Measurements from ENCODE around the gene STK11.
"Not testable (repeated sequence)": the region's sequence is repeated elsewhere in the genome, so short reads cannot be mapped to it uniquely, and the experiment has no call there.

STK11 gene

DNA sequence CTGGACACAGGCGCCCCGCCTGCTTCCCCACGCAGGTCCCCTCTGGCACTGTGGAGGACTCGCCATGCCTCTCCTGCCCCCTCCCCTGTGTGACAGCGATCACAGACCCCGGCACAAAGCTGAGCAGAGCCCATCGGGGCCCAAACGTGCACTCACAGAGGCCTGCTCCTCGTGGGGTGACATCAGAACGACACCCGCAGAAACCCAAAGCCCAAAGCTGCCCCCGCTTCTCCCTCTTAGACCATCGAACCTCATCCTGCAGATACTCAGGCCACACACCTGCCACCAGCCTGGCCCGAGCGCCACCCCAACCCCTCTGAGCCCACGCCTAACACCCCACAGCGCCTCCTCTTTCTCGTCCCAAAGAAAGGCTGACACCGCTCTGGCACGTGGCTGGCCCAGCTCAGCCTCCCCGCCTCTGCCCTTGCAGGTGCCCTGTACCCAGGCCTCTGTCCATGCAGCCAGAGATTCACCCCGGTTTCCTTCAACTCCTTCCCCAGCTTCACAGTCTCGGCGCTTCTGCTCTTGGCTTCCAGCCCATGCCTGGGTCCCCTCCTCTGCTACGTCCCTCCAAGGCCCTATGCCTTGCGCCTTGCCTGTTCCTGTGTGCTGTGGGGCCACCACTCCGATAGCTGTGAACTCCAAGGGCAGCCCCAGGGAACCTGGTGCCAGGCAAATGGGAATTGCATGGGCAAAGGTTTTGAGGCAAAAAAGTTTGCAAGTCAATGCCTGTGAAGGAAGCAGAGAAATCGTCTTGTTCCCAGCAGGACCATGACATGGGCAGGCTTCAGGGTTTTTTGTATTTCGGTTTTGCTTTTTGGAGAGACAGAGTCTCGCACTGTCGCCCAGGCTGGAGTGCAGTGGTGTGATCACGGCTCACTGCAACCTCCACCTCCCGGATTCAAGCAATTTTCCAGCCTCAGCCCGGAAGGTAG is 33.1 kb downstream of the STK11 start:
- no peak for DNase-seq

DNA sequence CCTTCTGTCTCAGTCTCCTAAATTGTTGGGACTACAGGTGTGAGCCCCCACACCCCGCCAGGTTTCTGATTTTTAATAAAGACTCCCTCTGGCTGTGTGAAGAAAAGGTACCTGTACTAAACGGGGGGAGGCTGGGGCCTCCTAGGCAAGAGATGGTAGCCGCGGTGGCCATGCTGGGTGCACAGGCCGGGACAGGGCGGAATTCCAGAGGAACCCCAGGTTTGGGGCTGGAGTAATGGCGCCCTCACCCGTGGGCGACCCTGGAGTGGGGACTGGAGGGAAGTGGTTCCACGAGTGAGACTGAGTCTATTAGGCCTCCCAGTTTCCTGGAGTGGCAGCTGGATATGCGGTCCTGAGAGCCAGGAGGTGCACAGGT is 33.8 kb downstream of the STK11 start:
- DNase-seq = no peak

DNA sequence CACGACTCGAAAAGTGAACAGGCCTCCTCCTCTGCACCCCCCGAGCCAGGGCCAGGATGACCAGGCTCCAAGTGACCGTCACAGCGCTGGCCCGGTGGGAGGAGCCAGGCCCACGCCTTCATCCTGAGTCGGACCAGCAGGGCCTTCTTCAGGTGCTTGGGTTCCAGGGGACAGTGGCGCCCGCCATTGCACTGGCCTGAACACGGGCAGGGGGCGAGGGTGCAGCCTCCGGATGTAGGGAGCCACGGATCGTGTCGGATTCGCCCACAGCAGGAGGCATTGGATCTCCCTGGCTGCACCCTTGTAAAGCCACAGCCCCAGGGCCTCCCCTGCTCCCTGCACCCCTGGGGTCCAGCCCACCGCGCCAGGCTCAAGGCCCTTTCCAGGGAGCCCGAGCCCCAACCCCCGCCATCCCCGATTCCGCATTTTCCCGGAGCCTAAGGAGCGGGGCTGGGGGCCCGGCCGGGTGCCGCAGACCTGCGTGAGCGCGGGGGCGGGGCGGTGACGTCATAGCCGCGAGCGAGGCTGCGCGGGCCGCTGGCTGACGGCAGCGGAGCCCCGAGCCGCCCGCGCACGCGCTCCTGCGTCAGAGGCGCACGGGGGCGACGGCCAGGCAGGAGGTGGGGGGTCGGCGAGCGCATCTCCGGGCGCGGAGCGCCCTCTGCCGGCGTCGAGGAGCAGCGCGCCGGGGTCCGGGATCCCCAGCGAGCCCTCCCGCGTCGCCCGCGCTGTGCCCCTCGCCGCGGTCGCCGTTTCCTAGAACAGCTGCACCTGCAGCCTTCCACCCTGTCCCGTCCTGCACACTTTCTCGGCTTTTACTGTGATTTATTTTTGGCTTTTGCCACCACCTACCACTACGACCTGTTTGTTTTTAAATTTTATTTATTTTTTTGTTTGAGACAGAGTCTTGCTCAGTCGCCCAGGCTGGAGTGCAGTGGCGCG is 34.5 kb downstream of the STK11 start:
- DNase-seq = peak; percentile 95

DNA sequence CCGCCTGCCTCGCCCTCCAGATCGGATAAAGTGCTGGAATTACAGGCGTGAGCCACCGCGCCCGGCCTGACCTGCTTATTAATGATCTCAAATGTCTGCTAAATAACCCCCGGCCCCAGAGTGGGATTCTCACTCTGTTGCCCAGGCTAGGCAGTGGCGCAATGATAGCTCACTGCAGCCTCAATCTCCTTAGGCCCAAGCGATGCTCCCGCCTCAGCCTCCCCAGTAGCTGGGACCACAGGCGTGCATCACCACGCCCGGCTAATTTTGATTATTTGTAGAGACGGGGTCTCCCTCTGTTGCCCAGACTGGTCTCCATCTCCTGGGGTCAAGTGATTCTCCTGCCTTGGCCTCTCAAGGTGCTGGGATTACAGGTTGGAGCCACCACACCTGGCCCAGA is 35.3 kb downstream of the STK11 start:
- DNase-seq = no peak

- DNase-seq = peak; percentile 83
Measured at GRCh38 chr19:1241417-1242095, 36.0 kb downstream of the STK11 start, which contains the start of gene ATP5F1D. ATP5F1D (plus strand) TSS chr19:1241751; CDS start chr19:1241851, 100 bp downstream.

DNA sequence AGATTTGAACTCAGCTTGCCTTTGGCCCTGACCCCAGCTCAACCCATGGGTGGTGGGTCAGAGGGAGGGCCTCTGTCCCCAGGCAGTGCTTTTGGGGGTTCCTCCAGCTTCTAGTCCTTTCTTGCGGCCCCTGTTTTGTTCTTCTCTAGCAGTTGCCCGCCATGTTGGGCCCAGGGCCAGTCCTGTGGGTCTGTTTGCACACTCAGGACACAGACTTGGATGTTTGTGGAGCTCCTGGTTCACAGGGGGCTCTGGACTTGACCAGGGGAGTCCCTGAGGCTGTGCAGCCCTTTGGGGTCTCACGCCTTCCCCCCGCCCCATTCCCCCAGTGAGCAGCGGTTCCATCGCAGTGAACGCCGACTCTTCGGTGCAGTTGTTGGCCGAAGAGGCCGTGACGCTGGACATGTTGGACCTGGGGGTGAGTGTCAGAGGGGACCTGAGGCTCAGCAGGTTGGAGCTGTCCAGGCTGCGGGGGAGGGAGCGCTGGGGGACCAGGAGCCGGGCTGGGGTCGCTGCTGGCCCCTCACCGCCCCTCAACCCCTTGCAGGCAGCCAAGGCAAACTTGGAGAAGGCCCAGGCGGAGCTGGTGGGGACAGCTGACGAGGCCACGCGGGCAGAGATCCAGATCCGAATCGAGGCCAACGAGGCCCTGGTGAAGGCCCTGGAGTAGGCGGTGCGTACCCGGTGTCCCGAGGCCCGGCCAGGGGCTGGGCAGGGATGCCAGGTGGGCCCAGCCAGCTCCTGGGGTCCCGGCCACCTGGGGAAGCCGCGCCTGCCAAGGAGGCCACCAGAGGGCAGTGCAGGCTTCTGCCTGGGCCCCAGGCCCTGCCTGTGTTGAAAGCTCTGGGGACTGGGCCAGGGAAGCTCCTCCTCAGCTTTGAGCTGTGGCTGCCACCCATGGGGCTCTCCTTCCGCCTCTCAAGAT is 38.5 kb downstream of the STK11 start:
- DNase-seq = peak; percentile 82

- DNase-seq = no peak
Measured at GRCh38 chr19:1244693-1245451, 39.3 kb downstream of the STK11 start.

DNA sequence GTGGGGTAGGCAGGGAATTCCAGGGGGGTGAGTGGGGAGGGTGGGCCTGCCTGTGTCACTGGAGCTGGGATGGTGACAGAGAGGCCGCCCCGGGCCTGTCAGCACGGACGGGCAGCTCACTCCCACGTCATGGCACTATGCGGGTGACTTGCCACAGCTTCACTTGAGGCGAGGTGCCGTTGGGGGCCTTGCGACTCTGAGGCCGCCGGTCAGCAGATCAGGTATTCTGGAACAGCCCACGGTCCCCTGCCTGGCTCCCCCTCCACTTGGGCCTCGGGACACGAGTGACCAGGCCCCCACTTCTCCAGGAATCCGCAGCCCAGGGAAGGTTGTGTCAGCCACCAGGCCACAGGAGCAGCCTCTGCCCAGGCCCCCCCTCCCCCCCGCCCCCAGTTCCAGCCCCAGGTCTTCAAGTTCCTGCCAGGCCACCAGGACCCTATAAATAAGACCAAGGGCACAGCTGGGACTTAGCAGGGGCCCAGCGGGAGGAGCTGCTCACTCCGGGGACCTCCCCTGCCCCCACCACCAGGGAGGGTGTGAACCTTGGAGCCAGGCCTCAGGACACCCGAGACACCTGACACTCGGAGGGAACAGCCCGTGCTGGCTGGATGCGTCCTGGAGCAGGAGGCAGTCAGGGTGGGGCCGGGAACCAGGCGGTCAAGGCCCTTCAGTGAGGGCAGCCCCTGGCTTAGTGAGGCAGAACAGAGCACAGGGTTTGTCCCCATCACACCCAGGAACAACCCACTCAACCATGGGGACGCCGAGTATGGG is 40.1 kb downstream of the STK11 start:
- DNase-seq = no peak

DNA sequence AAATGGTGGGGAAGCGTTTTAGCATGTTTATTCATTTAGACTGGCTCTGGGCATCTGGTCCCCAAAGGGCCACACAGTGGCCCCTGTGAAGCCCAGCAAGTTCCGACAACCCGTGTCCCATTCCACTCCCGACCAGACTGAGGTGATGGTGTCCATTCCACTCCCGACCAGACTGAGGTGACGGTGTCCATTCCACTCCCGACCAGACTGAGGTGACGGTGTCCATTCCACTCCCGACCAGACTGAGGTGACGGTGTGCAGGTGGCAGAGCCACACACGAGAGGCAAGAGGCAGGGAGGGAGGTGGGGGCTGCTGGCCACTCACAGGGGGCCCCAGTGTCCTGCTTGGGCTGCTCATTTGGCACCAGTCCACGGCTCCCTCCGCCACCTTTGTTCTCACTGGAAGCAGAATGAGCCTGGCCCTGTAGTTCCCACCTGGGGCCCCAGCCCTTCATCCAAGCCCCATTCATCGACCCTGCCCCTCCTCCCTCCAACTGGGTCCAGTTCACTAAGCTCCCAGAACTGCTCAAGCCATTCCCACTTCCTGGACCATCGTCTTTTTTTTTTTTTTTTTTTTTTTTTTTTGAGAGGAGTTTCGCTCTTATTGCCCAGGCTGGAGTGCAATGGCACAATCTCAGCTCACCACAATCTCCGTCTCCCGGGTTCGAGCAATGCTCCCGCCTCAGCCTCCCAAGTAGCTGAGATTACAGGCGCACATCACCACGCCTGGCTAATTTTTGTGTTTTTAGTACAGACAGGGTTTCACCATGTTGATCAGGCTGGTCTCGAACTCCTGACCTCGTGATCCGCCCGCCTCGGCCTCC is 40.9 kb downstream of the STK11 start:
- not testable (repeated sequence) for DNase-seq

DNA sequence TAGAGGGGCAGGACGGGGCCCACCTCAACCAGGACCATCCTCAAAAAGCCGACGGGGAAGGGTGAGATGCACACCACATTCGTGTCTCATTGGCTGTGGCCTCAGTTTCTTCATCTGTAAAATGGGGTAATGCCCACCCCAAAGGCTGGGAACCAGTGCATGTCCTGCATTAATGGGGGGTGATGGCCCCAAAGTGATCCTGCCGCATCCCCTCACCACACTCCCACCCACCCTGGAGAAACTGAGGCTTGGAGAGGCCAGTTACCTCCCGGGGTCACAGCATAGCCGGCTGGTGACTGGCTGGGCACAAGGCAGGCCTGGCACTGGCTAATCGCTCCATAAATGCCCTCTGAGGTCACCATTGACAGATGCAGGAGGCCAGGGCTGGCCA is 42.2 kb downstream of the STK11 start:
- DNase-seq = no peak

- DNase-seq = peak; percentile 72
Measured at GRCh38 chr19:1248139-1248785, 42.7 kb downstream of the STK11 start, which contains the start of gene MIDN. MIDN (plus strand) TSS chr19:1248583; CDS start chr19:1250297, 1,714 bp downstream.

DNA sequence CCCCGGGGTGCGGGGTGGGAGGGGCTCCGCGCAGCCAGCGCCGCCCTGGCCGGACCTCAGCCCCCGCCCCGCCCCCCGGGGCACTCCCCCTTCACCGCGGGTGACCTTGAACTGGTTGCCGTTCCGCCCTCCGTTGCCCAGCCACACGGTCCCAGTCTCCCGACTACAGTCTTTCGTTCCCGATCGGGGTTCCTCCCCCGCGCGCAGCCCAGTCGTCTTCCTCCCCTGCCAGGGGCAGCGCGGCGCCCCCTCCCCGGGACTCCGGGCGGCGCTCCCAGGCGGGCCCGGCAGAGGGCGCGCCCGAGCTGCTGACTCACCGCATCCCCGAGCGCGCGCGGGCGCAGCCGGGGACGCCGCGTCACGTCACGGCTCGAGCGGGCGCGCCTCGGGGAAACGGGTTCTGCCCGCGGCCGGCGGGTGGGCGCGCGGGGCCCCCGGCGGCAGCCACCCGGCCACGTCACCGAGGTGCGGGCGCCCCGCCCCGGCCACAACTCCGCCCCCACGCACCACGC is 43.3 kb downstream of the STK11 start:
- DNase-seq = peak; percentile 88

GRCh38 chr19:1249298-1249989 is 43.9 kb downstream of the STK11 start:
- peak; percentile 95 for DNase-seq

DNA sequence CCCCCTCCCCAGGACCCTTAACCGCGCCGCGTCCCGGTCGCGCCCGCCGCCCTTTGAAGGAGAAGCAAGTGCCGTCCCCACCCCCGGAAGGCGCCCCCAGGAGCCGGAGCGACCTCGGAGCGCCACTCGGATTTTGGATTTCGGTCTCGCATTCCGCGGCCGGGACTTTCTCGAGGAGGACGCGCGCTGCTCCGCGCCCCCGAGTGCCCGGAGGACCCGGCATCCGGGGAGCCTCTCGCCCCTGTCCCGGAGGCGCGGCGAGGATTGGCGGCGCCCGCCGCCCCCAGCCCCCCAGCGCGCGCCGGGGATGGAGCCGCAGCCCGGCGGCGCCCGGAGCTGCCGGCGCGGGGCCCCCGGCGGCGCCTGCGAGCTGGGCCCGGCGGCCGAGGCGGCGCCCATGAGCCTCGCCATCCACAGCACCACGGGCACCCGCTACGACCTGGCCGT is 44.4 kb downstream of the STK11 start:
- no peak for DNase-seq

GRCh38 chr19:1250437-1251260 is 45.1 kb downstream of the STK11 start:
- peak; percentile 68 for DNase-seq

All from central memory CD4-positive, alpha-beta T cell (primary cell).